Duodenal mucosa (tissue), 2 donors: ENCODE measurements around the gene CDHR2.
"Not testable (repeated sequence)": the region's sequence is repeated elsewhere in the genome, so short reads cannot be mapped to it uniquely, and the experiment has no call there.

Experiments
- H3K27ac ChIP-seq: one replicate; pipeline ENCODE4 v1.7.0; 2013; ENCODE audit warnings: low read depth, low read length
- H3K27me3 ChIP-seq, 2 donors: one replicate each; pipeline ENCODE4 v1.7.0; 2013; ENCODE audit warnings: low read length in 2 of 2, control low read depth in 1 of 2; ENCODE audit not compliant: insufficient read depth in 2 of 2, control insufficient read depth in 1 of 2
- H3K36me3 ChIP-seq, 2 donors: one replicate each; pipeline ENCODE4 v1.7.0; 2013; ENCODE audit warnings: low read length in 2 of 2, control low read depth in 1 of 2; ENCODE audit not compliant: insufficient read depth in 2 of 2, control insufficient read depth in 1 of 2
- H3K4me1 ChIP-seq, 2 donors: one replicate each; pipeline ENCODE4 v1.7.0; 2013; ENCODE audit warnings: low read length in 2 of 2, control low read depth in 1 of 2; ENCODE audit not compliant: insufficient read depth in 2 of 2, control insufficient read depth in 1 of 2
- H3K4me3 ChIP-seq, 2 donors: one replicate each; pipeline ENCODE4 v1.7.0; 2013; ENCODE audit warnings: low read length in 2 of 2, low read depth in 1 of 2
- H3K9ac ChIP-seq, 2 donors: one replicate each; pipeline ENCODE4 v1.7.0; 2013; ENCODE audit warnings: low read length in 2 of 2, low read depth in 1 of 2
- H3K9me3 ChIP-seq, 2 donors: one replicate each; pipeline ENCODE4 v1.7.0; 2013; ENCODE audit warnings: low read length in 2 of 2, control low read depth in 1 of 2; ENCODE audit not compliant: control insufficient read depth in 1 of 2

Gene CDHR2

GRCh38 chr5:176578391-176578808 lies 29.3 kb downstream of the CDHR2 start:
- Histone ChIP-seq H3K4me3 (no peak overlapping the region), H3K4me1 (no peaks in the 10 kb centered on the region), H3K9me3 (no peaks in the 10 kb centered on the region), H3K27ac (no peak overlapping the region), H3K27me3 (no peaks in the 10 kb centered on the region), H3K36me3 (peaks cover 10 to 41% of the 10 kb centered on the region in 2 donors), H3K9ac (no peak overlapping the region)

DNA sequence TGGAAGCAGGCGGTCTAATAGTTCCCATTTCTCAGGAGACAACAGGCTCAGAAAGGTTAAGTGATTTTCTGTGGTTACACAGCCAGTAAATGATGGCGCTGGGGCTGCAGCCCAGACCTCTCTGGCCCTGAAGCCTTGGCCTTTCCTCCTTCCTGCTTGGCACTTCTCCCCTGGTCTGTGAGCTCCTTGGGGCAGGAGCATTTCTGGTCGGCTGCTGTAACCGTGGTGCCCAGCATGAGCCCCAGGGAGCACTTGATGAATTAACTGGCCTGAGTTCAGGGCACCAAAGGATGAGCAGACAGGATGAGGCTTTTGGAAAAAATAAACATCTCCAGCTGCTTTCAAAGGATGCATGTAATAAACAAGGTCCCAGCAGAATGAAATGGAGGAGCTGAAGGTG lies 30.2 kb downstream of the CDHR2 start:
- peaks cover 0 to 2% of the 10 kb centered on the region in 2 donors for H3K9me3 ChIP-seq
- no peaks in the 10 kb centered on the region for H3K4me1 ChIP-seq
- H3K36me3 ChIP-seq, result peaks cover 17 to 50% of the 10 kb centered on the region in 2 donors
- no peak overlapping the region for H3K27ac ChIP-seq
- no peak overlapping the region for H3K4me3 ChIP-seq
- H3K27me3 ChIP-seq, result no peaks in the 10 kb centered on the region
- H3K9ac ChIP-seq, result no peak overlapping the region

DNA sequence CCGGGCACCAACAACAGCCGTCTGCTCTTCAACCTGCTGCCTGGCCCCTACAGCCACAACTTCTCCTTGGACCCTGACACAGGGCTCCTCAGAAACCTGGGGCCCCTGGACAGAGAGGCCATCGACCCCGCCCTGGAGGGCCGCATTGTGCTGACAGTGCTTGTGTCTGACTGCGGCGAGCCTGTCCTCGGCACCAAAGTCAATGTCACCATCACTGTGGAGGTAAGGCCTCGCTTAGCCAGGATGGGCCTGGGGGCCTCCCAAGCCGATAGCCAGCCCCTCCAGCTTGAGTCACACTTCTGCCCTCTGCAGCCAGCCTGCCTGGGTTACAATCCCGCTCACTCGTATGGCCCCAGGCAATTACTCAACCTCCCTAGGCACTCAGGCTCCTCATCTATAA lies 32.2 kb downstream of the CDHR2 start:
- Histone ChIP-seq H3K27me3 (no peaks in the 10 kb centered on the region), H3K4me3 (no peak overlapping the region), H3K27ac (no peak overlapping the region), H3K9me3 (peaks cover 14% of the 10 kb centered on the region in 2 donors), H3K36me3 (peaks cover 25 to 51% of the 10 kb centered on the region in 2 donors), H3K4me1 (no peaks in the 10 kb centered on the region), H3K9ac (no peak overlapping the region)

DNA sequence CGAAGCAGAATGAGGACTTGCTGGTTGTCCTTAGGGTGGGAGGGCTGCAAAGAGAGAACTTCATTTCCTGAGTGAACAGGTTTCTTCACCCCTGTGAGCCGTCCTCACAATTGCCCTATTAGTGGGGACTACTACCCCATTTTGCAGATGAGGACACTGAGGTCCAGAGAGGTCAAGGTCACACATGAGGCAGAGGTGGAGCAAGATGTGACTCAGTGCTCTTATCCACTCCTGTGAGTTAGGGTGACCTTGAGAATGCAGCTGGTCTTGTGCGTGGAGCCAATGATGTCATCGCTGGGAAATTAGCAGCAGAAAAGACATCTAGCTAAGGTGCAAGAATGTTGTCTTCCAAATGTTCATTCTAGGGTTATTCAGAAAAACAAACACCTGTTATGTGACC lies 33.9 kb downstream of the CDHR2 start:
- H3K36me3 ChIP-seq, result peaks cover 26 to 46% of the 10 kb centered on the region in 2 donors
- peaks cover 14% of the 10 kb centered on the region in 2 donors for H3K9me3 ChIP-seq
- no peak overlapping the region for H3K4me3 ChIP-seq
- H3K9ac ChIP-seq, result no peak overlapping the region
- H3K27ac ChIP-seq, result no peak overlapping the region
- H3K27me3 ChIP-seq, result no peaks in the 10 kb centered on the region
- no peaks in the 10 kb centered on the region for H3K4me1 ChIP-seq

DNA sequence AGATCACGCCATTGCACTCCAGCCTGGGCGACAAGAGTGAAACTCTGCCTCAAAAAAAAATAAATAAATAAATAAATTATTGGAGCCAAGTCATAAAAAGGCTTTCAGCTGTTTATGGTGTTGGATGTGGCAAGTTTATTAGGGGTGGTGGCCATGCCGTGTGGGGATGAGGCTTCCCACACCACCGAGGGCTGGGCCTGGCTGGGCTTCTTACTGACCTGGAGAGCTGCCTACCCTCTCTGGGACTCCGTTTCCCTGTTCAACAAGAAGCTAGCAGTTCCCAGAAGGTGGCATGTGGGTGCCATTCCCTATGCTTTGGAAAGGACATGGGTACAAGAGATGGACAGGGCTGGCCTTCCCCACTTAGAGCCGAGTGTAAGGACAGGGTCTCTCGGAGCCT lies 38.3 kb downstream of the CDHR2 start:
- Histone ChIP-seq H3K4me3 (no peak overlapping the region), H3K9ac (no peak overlapping the region), H3K27me3 (no peaks in the 10 kb centered on the region), H3K36me3 (peaks cover 38 to 59% of the 10 kb centered on the region in 2 donors), H3K4me1 (no peaks in the 10 kb centered on the region), H3K27ac (no peak overlapping the region), H3K9me3 (peaks cover 14% of the 10 kb centered on the region in 2 donors)

DNA sequence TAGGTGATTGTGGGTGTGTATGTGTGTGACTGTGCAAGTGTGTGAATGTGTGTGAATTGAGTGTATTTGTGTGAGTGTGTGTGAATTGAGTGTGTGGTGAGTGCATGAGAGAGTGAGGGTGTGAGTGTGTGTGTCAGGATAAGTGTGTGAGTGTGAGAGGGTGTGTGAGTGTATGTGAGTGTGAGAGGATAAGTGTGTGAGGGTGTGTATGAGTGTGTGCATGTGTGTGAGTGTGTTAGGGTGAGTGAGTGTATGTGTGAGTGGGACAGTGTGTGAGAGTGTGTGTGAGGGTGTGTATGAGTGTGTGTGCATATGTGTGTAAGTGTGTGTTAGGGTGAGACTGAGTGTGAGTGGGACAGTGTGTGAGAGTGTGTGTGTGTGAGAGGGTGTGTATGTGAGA lies 39.2 kb downstream of the CDHR2 start:
- H3K36me3 ChIP-seq, result peaks cover 38 to 58% of the 10 kb centered on the region in 2 donors
- no peak overlapping the region for H3K9ac ChIP-seq
- no peaks in the 10 kb centered on the region for H3K27me3 ChIP-seq
- no peak overlapping the region for H3K27ac ChIP-seq
- no peaks in the 10 kb centered on the region for H3K4me1 ChIP-seq
- H3K9me3 ChIP-seq, result peaks cover 14% of the 10 kb centered on the region in 2 donors
- no peak overlapping the region for H3K4me3 ChIP-seq

DNA sequence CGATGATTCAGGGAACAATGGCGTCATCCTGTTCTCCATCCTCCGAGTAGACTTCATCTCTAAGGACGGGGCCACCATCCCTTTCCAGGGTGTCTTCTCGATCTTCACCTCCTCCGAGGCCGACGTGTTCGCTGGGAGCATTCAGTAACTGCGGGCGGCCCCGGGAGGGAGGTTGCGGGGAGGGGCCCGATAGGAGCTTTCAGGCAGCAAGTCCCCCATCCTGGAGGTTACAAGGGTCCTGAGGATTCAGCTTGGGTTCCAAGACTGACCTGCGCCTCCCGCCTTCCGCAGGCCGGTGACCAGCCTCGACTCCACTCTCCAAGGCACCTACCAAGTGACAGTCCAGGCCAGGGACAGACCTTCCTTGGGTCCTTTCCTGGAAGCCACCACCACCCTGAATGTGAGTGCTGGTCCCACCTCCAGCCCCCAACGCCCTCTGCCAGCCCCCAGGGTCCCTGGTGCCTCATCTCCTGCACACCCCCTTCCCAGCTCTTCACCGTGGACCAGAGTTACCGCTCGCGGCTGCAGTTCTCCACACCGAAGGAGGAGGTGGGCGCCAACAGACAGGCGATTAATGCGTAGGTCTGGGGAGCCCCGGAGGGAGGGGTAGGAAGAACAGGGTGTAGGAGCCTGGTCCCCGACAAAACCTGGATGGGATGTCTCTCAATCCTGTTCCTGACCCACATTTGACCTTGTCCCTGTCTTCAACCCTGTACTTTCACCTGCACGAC lies 40.1 kb downstream of the CDHR2 start:
- Histone ChIP-seq H3K4me1 (no peaks in the 10 kb centered on the region), H3K27me3 (no peaks in the 10 kb centered on the region), H3K4me3 (no peak overlapping the region), H3K9ac (no peak overlapping the region), H3K27ac (no peak overlapping the region), H3K36me3 (peaks cover 33 to 49% of the 10 kb centered on the region in 2 donors), H3K9me3 (peaks cover 14% of the 10 kb centered on the region in 2 donors)

GRCh38 chr5:176590035-176590717 lies 41.0 kb downstream of the CDHR2 start:
- H3K27ac ChIP-seq, result no peak overlapping the region
- no peak overlapping the region for H3K9ac ChIP-seq
- H3K9me3 ChIP-seq, result peaks cover 4 to 7% of the 10 kb centered on the region in 2 donors
- H3K4me1 ChIP-seq, result no peaks in the 10 kb centered on the region
- H3K36me3 ChIP-seq, result peaks cover 25 to 40% of the 10 kb centered on the region in 2 donors
- no peaks in the 10 kb centered on the region for H3K27me3 ChIP-seq
- no peak overlapping the region for H3K4me3 ChIP-seq

- H3K9ac ChIP-seq, H3K4me1 ChIP-seq, H3K27me3 ChIP-seq, H3K4me3 ChIP-seq, H3K27ac ChIP-seq, H3K9me3 ChIP-seq: not testable (repeated sequence)
- H3K36me3 ChIP-seq, result peaks cover 24 to 36% of the 10 kb centered on the region in 2 donors
Observed at GRCh38 chr5:176591667-176592066, 42.5 kb downstream of the CDHR2 start.

DNA sequence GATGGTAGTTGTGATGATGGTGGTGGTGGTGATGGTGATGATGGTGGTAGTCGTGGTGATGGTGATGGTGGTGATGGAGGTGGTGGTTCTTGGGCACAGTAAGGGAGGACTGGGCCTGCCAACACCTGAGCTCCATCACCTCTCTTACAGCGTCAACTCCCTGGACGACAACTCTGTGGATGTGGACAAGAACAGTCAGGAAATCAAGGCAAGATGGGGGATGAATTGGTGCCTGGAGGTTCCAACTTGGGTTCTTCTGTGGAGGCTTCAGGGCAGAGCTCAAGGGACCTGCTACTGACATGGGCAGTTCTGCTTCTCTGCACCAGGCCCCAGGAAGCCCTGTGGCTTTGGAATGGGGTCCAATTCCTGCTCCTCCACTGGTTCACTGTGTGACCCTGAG lies 43.4 kb downstream of the CDHR2 start:
- H3K4me1 ChIP-seq, result peaks cover 0 to 8% of the 10 kb centered on the region in 2 donors
- H3K9ac ChIP-seq, result no peak overlapping the region
- H3K27ac ChIP-seq, result no peak overlapping the region
- peaks cover 0 to under 1% of the 10 kb centered on the region in 2 donors for H3K27me3 ChIP-seq
- peaks cover 24 to 36% of the 10 kb centered on the region in 2 donors for H3K36me3 ChIP-seq
- H3K9me3 ChIP-seq, result no peaks in the 10 kb centered on the region
- H3K4me3 ChIP-seq, result no peak overlapping the region
